Femur (tissue), 1 donor: Measurements from ENCODE around the gene LRRC28.

ENCODE experiments used
- DNase-seq: peaks from one replicate; pipeline ENCODE4 v3.0.0-alpha.2; 2017

LRRC28 gene

GRCh38 chr15:99250001-99250400, 1.3 kb upstream of the LRRC28 start:
- no peak for DNase-seq

- DNase-seq, result no peak
Measured at GRCh38 chr15:99250494-99250856, 806 bp upstream of the LRRC28 start.

GRCh38 chr15:99252326-99252725, 1.0 kb downstream of the LRRC28 start:
- DNase-seq, result no peak

DNA sequence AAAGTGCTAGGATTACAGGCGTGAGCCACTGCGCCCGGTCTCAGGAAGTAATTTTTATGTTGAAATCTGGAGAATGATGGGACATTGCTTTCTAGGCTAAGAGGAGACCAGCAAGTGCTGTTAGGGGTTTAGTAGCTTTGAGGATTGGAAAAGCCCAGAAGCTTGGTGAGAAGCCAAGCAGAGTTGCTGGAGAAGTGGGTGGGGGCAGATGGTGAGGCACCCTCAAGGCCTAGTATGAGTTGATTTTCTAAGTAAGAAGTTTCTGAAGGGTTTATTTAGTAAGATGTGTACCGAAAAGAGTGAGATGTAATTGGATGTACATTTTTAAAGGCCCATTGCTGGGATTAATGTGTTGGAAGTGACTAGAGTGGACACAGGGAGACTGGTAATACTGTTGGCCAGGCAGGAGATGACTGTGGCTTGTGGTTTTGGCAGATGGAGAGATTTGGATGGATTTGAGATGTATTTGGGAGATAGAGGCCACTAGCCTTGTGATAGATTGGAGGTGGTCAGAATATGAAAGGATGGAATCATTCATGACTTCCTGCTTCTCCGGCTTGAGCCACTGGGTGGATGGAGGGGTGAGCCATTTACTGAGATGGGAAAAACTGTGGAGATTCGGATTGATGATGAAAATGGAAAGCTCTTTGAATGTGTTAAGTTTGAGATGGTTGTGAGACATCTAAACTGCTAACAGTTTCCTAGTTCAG, 2.3 kb downstream of the LRRC28 start:
- no peak for DNase-seq

DNA sequence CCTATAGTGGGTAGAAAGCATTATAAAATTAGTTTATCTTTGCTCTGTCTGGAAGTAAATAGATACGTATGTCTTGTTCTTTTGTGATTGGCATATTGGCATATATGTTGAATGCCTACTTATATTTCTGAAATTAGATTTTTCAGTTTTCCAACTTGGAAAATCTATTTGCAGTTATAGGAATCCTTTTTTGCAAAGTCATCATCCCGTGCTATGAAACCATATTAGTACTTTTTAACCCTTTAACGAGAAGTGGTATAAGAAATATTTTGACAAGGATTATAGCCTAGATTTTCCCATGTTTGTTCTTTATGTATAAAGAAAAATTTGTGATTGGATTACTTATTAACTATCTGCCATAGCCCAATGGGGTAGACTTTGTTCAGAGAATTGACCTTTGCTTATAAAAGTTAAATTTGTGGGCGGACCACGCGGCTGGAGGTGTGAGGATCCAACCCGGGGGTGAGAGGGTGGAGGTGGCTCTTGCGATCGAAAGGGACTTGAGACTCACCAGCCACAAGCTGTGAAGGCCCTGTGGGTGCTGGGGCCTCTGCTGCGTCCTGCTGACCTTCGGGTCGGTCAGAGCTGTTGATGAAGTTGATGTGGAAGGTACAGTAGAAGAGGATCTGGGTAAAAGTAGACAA, 5.9 kb downstream of the LRRC28 start:
- no peak for DNase-seq

GRCh38 chr15:99264125-99264524, 12.8 kb downstream of the LRRC28 start:
- no peak for DNase-seq

DNA sequence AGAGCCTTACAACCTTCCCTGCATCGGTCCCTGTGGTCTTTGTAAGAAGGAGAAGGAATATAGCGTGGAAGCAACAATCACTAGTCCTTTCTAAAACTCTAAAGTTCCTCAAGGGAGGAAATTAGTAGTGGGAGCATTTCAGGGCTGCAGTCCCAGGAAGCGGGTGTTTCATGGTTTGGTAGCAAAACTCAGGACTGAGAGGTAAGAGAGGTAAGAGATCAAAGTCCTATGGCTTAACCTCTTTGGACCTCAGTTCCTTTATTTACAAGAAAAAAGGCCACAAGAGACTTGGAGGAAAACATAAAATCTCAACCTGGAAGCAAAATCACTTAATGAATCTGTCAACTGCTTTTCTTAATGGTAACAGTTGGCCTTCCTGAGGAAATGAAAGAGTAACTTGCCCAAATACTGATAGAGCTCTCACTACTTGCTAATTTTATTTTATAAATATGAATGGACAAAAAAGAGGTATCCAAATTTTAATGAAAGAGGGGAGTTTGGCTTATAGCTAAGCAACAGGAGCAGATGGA, 14.3 kb downstream of the LRRC28 start:
- DNase-seq, result no peak

- DNase-seq, result no peak
Measured at GRCh38 chr15:99267957-99268356, 16.7 kb downstream of the LRRC28 start.

GRCh38 chr15:99268431-99268830, 17.1 kb downstream of the LRRC28 start:
- DNase-seq, result no peak

DNA sequence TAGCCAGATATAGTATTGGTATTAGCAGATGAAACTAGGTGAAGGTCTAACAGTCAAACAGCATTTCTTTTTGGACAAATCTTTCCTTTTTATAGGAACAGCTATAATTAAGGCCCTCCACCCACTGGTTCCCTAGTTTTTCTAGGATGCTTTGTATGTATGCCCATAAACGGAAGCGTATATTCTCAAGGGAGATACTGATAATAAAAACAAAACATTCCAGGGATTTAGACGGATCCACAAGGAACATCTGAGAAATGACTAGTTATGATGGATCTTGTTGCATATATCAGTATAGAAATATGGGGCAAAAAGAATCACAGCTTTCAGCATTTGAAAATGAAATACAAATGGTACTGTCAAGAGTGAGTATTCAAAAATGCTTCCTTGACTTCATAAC, 22.5 kb downstream of the LRRC28 start:
- no peak for DNase-seq

DNA sequence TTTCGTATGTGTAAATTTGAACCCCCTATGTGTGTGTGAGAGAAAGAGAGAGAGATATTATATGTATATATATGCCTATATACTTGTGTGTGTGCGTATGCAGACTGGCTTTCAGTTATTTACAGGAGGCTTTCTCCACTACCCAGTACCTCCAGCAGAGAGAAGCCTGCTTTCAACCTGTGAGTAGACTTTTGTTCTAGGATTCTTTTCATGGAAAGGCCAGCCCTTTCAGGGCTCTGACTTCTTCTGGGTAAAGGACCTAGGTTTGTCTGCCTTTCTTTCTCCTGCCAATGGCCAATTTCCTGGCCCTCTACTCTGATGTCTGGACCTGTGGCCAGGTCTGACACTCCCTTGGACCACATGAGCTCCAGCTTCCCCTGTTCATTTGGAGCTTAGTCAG, 23.8 kb downstream of the LRRC28 start:
- no peak for DNase-seq

DNA sequence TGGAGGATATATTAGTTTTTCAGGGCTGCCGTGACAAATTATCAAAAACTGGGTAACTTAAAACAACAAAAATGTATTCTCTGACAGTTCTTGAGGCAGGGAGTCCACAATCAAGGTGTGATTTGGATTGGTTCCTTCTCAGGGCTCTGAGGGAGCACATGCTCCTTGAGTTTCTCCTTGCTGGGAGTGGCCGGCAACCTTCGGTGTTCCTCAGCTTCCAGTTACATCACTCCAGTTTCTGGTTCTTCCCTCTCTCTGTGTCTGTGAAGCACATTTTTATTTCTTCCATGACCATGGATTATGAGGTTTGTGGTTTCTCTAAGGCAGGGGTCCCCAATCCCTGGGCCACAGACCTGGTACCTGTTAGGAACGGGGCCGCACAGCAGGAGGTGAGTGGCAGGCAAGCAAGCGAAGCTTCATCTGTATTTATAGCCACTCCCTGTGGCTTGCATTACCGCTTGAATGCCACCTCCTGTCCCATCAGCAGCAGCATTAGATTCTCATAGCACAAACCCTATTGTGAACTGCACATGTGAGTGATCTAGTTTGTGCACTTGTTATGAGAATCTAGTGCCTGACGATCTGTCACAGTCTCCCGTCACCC, 24.3 kb downstream of the LRRC28 start:
- DNase-seq, result no peak

DNA sequence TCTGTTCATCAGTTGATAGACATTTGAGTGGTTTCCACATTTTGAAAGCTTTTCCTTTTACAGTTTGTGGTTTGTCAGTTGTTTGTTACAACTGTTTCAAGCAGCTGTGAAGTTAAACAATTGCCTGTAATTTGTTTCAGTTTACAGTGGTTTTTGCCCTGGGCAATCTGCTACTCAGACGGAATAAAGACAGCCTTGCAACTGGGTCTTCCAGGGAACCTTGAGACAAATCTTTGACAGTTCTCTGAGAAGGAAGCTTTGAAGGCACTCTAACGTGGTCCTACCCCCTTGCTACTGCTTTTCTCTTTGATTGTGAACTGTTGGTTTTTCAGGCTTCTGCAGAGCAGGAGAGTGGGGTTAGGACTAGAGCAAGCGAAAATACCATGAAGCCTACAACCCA, 28.0 kb downstream of the LRRC28 start:
- DNase-seq, result no peak

DNA sequence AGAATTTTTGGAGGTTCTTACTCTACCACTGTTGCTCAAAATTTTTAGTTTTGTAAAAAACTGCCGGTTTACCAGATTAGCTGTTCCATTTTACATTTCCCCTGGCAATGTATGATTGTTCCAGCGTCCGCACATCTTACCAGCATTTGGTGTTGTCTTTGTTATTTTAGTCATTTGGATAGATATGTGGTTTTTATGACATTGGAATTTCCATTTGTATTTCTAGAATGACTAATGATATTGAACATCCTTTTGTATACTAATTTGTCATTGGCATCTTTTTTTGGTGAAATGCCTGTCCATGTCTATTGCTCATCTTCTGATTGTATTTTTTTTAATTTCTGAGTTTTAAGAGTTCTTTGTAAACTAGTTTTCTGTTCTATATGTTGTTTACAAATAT, 28.5 kb downstream of the LRRC28 start:
- no peak for DNase-seq

- DNase-seq, result no peak
Measured at GRCh38 chr15:99282121-99282520, 30.8 kb downstream of the LRRC28 start.

GRCh38 chr15:99282586-99282985, 31.3 kb downstream of the LRRC28 start:
- no peak for DNase-seq

DNA sequence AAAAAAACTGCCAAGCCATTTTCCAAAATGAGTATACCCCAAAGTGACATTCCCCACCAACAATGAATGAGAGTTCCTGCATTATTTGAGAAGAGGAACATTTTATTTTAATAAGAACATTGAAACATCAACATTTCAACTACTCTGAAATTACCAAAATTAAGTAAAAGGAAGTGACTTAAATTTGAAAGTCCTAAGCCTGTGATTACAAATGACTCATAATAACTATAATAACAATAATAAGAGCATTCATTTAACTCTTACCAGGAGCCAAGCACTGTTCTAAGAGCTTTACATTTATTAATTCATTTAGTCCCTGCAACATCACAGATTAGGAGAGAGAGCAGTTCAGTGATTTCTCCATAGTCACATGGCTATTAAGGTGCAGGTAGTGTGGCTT, 32.4 kb downstream of the LRRC28 start:
- DNase-seq, result no peak

GRCh38 chr15:99291643-99292042, 40.4 kb downstream of the LRRC28 start:
- no peak for DNase-seq

GRCh38 chr15:99295840-99296239, 44.6 kb downstream of the LRRC28 start:
- DNase-seq, result no peak

DNA sequence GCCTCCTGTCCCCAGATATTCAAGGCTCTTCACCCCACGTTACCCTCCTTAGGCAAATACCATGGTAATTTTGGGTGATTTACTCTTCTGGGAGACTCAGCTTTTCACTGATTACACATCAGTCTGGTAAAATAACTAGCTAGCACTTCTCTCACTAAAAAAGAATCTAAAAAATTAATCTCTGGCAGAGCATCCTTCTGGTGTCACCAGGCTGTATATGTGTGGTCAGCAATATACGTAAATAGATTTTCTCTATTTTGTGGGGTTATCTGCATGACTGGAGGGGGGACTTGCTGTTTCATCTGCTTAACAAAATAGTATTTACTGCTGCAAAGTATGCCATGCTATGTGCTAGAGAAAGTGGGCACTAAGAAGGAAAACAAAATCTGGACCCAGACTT, 45.1 kb downstream of the LRRC28 start:
- no peak for DNase-seq

- no peak for DNase-seq
Measured at GRCh38 chr15:99303907-99304306, 52.6 kb downstream of the LRRC28 start.

DNA sequence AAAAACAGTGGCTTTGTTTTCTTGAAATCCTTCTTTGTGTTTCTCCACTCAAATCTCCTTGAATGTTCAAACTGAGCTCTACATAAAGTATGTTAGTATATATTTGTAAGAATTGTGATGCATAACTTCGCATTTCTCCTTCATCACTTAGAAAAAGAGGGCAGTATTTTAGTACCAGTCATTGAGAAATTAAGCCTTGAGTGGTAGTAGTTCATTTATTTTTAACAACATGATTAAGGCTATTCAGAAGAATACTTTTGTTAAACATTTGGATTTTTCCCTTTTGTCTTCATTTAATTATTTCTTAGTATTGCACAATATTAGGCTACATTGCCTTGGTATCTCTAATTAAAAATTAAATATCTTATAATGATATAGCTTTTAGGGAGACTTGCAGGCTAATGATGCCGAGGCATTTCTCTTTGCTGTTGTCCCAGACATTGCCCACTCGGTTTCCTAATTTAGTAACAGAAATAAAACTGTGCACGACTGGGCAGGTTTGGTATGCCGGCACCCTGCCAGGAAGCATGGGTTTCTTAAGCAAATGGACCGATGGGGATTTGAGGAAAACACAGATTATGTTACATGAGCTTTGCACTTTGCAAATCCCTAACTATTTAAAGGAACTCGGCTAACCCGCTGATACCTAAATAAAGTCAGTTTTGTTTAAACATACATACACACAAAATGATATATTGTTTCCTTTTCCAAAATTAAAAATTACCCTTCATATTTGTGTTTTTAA, 54.7 kb downstream of the LRRC28 start:
- DNase-seq, result peak; percentile 74

DNA sequence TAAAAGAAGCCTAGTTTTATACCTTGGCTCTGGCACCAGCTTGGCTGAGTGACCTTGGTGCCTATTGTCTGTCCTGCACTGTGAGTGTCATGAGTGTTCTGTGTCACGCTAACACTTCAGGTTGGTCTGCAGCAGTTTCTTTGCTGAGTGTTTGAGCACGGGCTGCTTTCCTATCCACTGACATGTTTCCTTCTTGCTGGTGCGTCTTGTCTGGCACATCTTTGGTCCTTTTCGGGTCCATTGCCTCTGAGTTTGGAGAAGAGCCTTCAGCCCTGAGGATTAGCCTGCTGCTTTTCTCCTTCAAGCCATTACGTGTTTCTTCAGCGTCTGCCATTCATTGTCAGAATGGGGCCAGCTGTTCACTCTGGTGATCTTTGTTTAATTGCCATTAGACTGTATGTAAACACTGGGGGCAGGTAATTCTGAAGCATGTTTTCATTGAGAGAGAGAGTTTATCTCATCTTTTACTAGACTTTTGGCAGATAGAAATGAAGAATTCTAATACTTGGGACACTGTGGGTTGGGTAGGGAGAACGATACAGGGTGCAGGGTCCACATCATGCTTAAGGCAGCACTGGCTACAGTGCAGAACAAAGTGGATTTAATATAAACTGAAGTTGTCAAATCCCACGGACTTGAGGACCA, 55.5 kb downstream of the LRRC28 start:
- DNase-seq, result no peak
